Measurements from ENCODE around the gene PRDX5.
"Not testable (repeated sequence)": the region's sequence is repeated elsewhere in the genome, so short reads cannot be mapped to it uniquely, and the experiment has no call there.

DNA sequence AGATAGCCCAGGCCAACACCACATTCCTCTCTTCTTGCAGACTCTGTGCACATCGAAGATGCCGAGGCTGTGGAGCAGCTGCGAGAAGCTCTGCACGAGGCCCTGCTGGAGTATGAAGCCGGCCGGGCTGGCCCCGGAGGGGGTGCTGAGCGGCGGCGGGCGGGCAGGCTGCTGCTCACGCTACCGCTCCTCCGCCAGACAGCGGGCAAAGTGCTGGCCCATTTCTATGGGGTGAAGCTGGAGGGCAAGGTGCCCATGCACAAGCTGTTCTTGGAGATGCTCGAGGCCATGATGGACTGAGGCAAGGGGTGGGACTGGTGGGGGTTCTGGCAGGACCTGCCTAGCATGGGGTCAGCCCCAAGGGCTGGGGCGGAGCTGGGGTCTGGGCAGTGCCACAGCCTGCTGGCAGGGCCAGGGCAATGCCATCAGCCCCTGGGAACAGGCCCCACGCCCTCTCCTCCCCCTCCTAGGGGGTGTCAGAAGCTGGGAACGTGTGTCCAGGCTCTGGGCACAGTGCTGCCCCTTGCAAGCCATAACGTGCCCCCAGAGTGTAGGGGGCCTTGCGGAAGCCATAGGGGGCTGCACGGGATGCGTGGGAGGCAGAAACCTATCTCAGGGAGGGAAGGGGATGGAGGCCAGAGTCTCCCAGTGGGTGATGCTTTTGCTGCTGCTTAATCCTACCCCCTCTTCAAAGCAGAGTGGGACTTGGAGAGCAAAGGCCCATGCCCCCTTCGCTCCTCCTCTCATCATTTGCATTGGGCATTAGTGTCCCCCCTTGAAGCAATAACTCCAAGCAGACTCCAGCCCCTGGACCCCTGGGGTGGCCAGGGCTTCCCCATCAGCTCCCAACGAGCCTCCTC is 2.0 kb upstream of the PRDX5 start:
- not testable (repeated sequence) for TF ChIP-seq POLR2A (IDR thresholded peaks at IDR 0.05)
- TF ChIP-seq, protein P1, sequence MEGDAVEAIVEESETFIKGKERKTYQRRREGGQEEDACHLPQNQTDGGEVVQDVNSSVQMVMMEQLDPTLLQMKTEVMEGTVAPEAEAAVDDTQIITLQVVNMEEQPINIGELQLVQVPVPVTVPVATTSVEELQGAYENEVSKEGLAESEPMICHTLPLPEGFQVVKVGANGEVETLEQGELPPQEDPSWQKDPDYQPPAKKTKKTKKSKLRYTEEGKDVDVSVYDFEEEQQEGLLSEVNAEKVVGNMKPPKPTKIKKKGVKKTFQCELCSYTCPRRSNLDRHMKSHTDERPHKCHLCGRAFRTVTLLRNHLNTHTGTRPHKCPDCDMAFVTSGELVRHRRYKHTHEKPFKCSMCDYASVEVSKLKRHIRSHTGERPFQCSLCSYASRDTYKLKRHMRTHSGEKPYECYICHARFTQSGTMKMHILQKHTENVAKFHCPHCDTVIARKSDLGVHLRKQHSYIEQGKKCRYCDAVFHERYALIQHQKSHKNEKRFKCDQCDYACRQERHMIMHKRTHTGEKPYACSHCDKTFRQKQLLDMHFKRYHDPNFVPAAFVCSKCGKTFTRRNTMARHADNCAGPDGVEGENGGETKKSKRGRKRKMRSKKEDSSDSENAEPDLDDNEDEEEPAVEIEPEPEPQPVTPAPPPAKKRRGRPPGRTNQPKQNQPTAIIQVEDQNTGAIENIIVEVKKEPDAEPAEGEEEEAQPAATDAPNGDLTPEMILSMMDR (IDR thresholded peaks at IDR 0.05) = not testable (repeated sequence)

Measured in right lobe of liver (tissue), 4 donors.